Hematopoietic multipotent progenitor cell treated with erythropoietin and hydrocortisone succinate and interleukin-3 and kit ligand, for 15 days (in vitro differentiated cells): ENCODE results near the gene ZNF420.

Experiments
- DNase-seq: peaks from one replicate; pipeline ENCODE4 v3.0.0-alpha.2; 2015; ENCODE audit warnings: low spot score

The ZNF420 gene

DNA sequence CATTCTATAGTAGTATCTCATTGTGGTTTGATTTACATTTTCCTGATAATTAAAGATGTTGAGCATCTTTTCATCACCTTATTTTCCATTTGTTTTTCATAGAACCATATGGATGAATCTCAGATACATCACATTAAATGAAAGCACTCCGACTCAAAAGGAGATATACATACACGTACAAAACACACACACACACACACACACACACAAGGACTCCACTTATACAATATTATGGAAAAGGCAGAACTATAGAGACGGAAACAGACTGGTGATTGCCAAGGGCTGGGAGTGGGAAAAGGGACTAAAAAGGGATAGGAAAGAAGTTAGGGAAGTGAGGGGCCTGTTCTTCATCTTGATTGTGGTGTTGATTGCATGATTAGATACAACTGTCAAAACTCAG is 70.0 kb downstream of the ZNF420 start:
- no peak for DNase-seq

DNA sequence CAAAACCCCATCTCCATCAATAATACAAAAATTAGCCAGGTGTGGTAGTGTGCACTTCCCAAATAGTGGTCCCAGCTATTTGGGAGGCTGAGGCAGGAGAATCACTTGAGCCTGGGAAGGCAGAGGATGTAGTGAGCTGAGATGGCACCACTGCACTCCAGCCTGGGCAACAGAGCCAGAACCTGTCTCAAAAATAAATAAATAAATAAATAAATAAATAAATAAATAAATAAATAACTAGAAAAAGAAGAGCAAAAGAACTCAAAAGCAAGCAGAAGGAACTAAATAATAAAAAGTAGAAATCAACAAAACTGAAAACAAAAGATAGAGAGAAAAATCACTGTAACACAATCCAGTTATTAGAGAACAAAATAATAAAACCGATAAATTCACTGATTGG is 81.9 kb downstream of the ZNF420 start:
- no peak for DNase-seq

DNA sequence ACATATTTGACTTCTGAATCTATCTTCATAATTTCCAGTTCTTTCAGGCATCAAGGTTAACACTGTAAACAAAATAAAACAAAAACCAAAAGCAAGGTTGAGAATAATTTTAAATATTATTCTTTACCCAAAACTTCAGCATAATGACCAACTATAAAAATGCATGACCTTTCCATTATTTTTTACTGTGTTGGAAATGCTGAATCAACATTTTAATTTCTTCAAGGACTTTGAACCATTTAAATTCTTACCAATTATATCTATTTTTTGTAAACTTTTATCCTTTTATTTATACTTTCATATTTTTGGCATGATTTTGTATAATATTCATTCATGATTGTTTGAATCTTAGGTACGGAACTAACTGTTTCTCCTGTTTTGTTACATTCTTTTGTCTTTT is 87.4 kb downstream of the ZNF420 start:
- no peak for DNase-seq

DNA sequence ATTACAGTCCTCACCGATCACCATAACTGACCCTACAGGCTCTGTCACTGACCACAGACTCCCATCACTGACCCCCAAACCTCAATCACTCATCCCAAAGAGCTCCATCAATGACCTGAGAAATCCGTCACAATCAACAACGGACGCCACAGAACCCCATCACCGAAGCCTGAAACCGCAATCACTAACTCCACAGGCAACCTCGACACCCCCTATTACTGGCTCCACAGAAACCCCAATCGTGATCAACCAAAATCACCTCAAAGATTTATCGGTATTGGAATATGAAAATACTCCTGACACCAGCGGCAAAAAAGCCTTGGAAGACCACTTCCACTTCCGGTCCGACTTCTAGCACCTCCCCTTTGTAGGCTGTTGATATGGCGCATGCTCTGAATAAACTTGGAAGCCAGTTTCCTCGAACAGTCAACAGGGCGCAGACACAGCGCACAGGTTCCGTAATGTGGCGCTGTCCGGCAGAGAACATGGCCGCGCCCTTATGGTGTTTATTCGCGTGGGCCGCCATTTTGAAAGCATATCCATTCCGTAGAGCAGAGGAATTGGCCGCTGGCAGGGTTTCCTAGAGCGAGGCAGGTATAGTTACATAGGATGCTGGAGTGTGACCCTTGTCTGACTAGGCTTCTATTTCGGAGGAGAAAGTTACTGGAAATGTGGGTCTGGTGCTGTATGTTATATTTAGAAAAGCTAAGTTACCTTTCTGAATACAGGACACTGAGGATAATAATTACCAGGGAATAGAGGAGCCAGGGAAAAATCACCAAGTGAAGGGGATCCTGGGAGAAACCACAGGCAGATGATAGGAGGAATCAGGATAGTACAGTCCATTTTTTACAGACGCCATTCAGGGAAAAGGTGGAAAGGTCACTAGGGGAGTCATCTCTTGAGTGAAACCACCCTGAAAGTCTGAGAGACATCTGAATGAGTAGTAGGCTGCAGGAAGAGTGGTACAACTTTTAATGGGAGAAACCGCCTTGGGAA is 94.4 kb downstream of the ZNF420 start, which contains the start of gene ZNF585A:
ZNF585A (minus strand) TSS at position 328 of the 999 bp plus-strand sequence. CDS start 2,785 bp downstream, outside the sequence.
- peak; percentile 77 for DNase-seq
